Dendritic cell treated with granulocyte-macrophage colony-stimulating factor and Interleukin-4, amounts not matched to agents 40 ng/mL and 50 ng/mL, for 4 days (primary cell): ENCODE measurements around the gene DRD1.

Experiments
- H3K27ac Mint-ChIP-seq: one replicate; pipeline ENCODE4 v1.8.0; 2022; ENCODE audit warnings: mild to moderate bottlenecking, mixed read lengths
- H3K27me3 Mint-ChIP-seq: one replicate; pipeline ENCODE4 v1.8.0; 2022; ENCODE audit warnings: mild to moderate bottlenecking, mixed read lengths
- H3K36me3 Mint-ChIP-seq: one replicate; pipeline ENCODE4 v1.8.0; 2022; ENCODE audit warnings: low read depth, mixed read lengths
- H3K4me1 Mint-ChIP-seq: one replicate; pipeline ENCODE4 v1.8.0; 2022; ENCODE audit warnings: low read depth, mixed read lengths
- H3K4me3 Mint-ChIP-seq: one replicate; pipeline ENCODE4 v1.8.0; 2022; ENCODE audit warnings: mild to moderate bottlenecking, moderate library complexity, mixed read lengths
- H3K9me3 Mint-ChIP-seq: one replicate; pipeline ENCODE4 v1.8.0; 2022; ENCODE audit warnings: mixed read lengths
- intact Hi-C: fragments of 100-400 bp; cut with micrococcal nuclease; formaldehyde crosslinking; loops from one replicate; pipeline ENCODE4 v1.15.0; 2022

DRD1 gene

DNA sequence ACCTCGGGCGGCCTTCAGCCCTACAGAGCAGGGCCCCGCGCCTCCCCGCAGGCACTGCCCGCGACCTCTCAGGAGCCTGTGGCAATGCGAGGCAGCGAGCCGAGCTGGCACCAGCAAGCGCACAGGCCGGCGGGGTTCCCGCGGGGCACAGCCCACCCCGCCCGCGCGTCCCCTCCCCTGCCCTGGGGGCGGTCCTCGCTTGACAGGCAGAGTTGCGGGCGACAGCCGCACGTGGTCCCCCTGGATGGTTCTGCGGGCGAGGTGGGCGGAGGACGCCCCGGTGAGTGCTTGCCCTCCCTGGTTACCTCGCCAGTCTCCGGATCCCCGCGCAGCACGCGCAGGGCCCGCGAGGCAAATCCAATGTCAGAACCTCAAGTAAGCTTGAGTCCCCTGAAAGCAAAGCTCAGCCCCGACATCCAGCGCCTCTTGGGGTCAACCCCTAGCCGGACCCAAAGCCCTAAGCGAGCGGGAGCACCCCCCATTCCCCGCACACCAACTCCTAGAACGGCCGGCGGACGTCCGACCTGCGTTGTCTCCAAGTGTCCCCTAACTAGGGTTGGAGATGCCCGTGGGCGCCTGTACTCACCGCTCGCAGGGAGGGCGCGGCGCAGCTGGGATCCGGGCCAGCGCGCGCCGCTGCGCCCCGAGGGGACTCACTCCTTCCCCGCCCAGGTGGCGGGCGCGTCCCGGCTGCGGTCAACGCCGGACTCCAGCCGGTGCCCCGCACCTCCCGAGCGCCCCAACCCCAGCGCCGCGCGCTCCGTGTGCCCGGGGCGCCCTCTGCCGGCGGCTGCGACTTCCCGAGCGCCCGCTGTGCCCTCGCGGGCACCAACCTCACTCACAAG, at the start of gene DRD1:
TSS of gene DRD1 (minus strand) at position 123 of the 845 bp plus-strand sequence. CDS start 1,083 bp downstream, outside the sequence.
- Mint-ChIP-seq H3K9me3 (no peaks in the 10 kb centered on the region), H3K27me3 (peaks cover 69% of the 10 kb centered on the region), H3K4me1 (peaks cover 5% of the 10 kb centered on the region), H3K4me3 (no peak within 1 kb of the TSS), H3K36me3 (no peaks in the 10 kb centered on the region), H3K27ac (no peak within 1 kb of the TSS)
- intact Hi-C loops = no loop called here

DNA sequence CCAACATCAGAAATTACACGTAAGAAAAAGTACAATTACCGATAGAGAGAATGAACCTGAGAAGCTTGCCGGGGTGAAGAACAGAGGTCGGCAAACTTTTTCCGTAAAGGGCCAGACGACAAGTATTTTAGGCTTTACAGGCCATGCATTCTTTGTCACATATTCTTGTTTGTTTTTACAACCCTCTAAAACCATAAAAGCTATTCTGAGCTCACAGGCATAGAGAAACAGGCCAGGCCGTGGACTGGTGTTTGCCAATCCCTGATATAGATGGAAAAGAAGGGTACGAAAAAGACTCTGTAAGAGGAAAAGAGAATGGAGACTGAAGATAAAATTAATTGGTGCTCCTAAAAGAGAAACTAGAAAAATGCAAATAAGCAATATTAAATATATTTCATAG, 49.7 kb upstream of the DRD1 start:
- H3K27me3 Mint-ChIP-seq = no peaks in the 10 kb centered on the region
- H3K36me3 Mint-ChIP-seq = peaks cover 58% of the 10 kb centered on the region
- peaks cover 6% of the 10 kb centered on the region for H3K4me1 Mint-ChIP-seq
- H3K27ac Mint-ChIP-seq = no peak overlapping the region
- H3K4me3 Mint-ChIP-seq = no peak overlapping the region
- no peaks in the 10 kb centered on the region for H3K9me3 Mint-ChIP-seq
- intact Hi-C loops = no loop called here

GRCh38 chr5:175493260-175493659, 49.3 kb upstream of the DRD1 start:
- peaks cover 58% of the 10 kb centered on the region for H3K36me3 Mint-ChIP-seq
- peaks cover 6% of the 10 kb centered on the region for H3K4me1 Mint-ChIP-seq
- no peak overlapping the region for H3K27ac Mint-ChIP-seq
- H3K9me3 Mint-ChIP-seq = no peaks in the 10 kb centered on the region
- no peak overlapping the region for H3K4me3 Mint-ChIP-seq
- no peaks in the 10 kb centered on the region for H3K27me3 Mint-ChIP-seq
- intact Hi-C loops = no loop called here

DNA sequence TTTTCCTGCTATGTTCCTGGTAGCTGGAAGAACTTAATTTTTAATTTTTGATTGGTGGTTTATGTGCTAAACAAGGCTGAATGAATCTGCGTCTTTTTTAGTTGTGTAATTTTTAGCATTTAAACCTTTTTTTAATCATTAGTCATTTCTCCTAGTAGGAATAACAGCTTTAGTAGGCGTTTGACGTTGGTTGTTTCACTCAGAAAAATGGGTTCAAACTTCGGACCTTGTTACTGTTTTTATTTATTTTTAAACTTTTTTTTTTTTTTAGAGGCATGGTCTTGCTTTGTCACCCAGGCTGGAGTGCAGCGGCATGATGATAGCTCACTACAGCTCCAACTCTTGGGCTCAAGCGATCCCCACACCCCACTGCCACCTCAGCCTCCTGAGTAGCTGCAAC, 47.2 kb upstream of the DRD1 start:
- Mint-ChIP-seq H3K4me1 (peaks cover 12% of the 10 kb centered on the region), H3K27ac (no peak overlapping the region), H3K4me3 (no peak overlapping the region), H3K36me3 (peaks cover 60% of the 10 kb centered on the region), H3K9me3 (no peaks in the 10 kb centered on the region), H3K27me3 (no peaks in the 10 kb centered on the region)
- intact Hi-C loops = no loop called here

DNA sequence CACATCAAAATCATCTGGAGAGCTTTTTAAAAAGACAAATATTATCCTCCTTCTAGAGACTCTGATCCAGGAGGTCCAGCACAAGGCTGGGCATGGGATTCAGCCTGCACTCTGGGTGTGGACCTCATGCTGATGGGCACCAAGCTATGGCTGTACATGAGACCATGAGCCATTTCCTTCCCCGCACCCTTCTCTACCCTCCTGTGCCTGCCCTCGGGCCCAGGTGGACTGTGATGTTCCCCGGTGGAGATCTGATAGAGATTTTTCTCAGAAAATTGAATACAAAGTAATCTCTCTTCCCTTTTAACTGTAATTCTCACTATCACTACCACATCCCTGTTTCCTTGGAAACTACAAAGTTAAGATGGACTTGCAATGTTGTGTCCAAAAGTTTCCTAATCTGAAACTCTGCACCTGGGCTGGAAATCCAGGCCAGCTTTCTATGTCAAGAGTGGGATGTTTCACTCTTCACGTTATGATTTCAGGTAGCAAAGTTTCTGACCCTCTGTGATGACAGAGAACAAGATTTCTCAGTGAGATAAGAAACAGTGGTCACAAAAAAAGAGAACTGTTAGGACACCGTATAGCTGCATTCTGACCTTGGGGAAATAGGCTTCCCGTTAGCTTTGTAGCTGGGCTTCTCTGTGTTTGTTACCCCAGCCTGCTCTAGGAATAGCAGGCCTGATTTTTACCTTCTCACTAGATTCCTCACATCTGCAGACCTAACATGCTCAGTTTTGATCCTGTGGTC, 45.9 kb upstream of the DRD1 start:
- H3K27me3 Mint-ChIP-seq = no peaks in the 10 kb centered on the region
- intact Hi-C loops = no loop called here
- no peak overlapping the region for H3K27ac Mint-ChIP-seq
- H3K36me3 Mint-ChIP-seq = peaks cover 54% of the 10 kb centered on the region
- H3K4me1 Mint-ChIP-seq = peaks cover 12% of the 10 kb centered on the region
- no peaks in the 10 kb centered on the region for H3K9me3 Mint-ChIP-seq
- H3K4me3 Mint-ChIP-seq = no peak overlapping the region

- no peaks in the 10 kb centered on the region for H3K27me3 Mint-ChIP-seq
- H3K36me3 Mint-ChIP-seq = peaks cover 48% of the 10 kb centered on the region
- H3K4me3 Mint-ChIP-seq = no peak overlapping the region
- no peak overlapping the region for H3K27ac Mint-ChIP-seq
- H3K4me1 Mint-ChIP-seq = peaks cover 18% of the 10 kb centered on the region
- intact Hi-C loops = no loop called here
- H3K9me3 Mint-ChIP-seq = no peaks in the 10 kb centered on the region
These were observed 43.7 kb upstream of the DRD1 start for GRCh38 chr5:175487514-175488222.

GRCh38 chr5:175485631-175486030, 41.6 kb upstream of the DRD1 start:
- Mint-ChIP-seq H3K27ac (no peak overlapping the region), H3K9me3 (no peaks in the 10 kb centered on the region), H3K4me3 (no peak overlapping the region), H3K36me3 (peaks cover 46% of the 10 kb centered on the region), H3K4me1 (peaks cover 21% of the 10 kb centered on the region), H3K27me3 (no peaks in the 10 kb centered on the region)
- intact Hi-C loops = no loop called here

DNA sequence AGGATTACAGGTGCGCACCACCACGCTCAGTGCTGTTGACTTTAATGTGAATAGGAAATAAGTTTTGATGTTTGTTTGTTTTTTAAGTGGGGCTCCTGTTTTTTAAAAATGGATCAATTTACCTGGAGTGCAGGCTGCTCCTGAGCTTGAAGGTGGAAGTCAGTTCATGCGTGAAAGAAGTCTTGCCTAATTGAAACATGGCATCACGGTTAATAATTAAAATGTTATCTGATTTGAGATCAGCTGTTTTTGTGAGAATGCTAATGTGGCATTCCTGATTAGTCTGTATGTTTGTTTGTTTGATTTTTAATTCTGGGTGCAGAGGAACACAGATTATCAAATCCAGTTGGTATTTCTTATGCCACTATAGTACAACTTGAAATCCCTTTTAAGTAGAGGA, 40.8 kb upstream of the DRD1 start:
- H3K27me3 Mint-ChIP-seq = no peaks in the 10 kb centered on the region
- H3K4me3 Mint-ChIP-seq = no peak overlapping the region
- H3K36me3 Mint-ChIP-seq = peaks cover 49% of the 10 kb centered on the region
- peaks cover 27% of the 10 kb centered on the region for H3K4me1 Mint-ChIP-seq
- no peaks in the 10 kb centered on the region for H3K9me3 Mint-ChIP-seq
- H3K27ac Mint-ChIP-seq = no peak overlapping the region
- intact Hi-C loops = no loop called here

DNA sequence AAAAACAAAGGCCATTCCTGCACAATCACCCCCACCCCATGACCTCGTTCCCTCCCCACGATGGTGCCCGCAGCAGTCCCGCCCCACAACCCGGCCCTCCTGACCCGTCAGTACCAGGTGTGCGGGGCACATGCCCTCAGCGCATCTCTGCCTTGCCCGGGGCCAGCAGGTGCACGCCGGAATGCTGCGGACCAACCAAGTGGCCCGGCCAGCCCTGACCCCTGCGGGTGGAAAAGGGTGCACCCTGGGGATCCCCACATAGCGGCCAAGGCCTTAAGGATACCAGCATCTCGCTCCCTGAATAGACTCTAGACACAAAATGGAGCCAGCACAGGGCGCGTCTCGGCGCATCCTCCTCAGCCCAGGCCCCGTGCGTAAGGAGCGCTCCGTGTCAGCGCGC, 40.3 kb upstream of the DRD1 start:
- Mint-ChIP-seq H3K4me3 (no peak overlapping the region), H3K27me3 (peaks cover 2% of the 10 kb centered on the region), H3K9me3 (no peaks in the 10 kb centered on the region), H3K36me3 (peaks cover 49% of the 10 kb centered on the region), H3K27ac (no peak overlapping the region), H3K4me1 (peaks cover 28% of the 10 kb centered on the region)
- intact Hi-C loops = no loop called here

GRCh38 chr5:175483337-175483736, 39.4 kb upstream of the DRD1 start:
- no peaks in the 10 kb centered on the region for H3K9me3 Mint-ChIP-seq
- peaks cover 4% of the 10 kb centered on the region for H3K27me3 Mint-ChIP-seq
- no peak overlapping the region for H3K4me3 Mint-ChIP-seq
- intact Hi-C loops = no loop called here
- peaks cover 48% of the 10 kb centered on the region for H3K36me3 Mint-ChIP-seq
- H3K27ac Mint-ChIP-seq = no peak overlapping the region
- peaks cover 34% of the 10 kb centered on the region for H3K4me1 Mint-ChIP-seq

GRCh38 chr5:175479125-175479881, 35.3 kb upstream of the DRD1 start:
- Mint-ChIP-seq H3K4me3 (peak overlapping the region; percentile 95), H3K9me3 (no peaks in the 10 kb centered on the region), H3K27ac (peak overlapping the region; percentile 75), H3K36me3 (peaks cover 30% of the 10 kb centered on the region), H3K4me1 (peaks cover 33% of the 10 kb centered on the region), H3K27me3 (peaks cover 23% of the 10 kb centered on the region)
- intact Hi-C loops = no loop called here

DNA sequence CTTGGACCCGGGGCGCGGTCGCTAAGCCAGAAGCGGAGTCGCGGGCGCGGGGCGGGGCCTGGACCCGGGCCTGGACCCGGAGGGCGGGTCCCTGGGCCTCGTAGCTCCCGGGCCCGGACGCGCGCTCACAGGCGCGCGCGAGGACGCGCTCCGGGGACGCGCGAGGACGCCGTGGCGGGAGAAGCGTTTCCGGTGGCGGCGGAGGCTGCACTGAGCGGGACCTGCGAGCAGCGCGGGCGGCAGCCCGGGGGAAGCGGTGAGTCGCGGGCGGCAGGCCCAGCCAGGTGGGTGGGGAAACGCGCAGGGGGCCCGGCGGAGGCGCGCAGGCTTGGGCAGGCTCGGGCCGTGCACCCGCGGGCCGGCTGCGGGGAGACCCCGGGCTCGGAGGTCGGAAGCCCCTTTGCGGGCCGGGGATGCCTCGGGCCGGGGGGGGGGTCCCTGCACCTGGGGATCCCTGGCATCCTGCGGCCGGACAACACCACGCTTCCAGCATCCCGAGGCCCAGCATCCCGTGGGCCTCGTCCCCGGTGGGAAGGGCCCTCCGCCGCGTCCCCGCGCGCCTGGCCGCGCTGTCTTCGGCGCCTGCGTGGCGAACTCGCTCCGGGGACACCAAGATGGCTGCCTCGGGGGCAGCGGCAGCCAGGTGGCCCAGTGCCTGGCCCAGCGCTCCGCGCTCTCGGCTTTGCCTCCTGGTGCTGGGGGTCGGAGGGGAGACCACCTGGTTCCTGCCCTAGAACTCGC, 34.6 kb upstream of the DRD1 start, which contains the start of gene SFXN1:
TSS of gene SFXN1 (plus strand) at position 177 of the 741 bp plus-strand sequence. CDS start 13,544 bp downstream, outside the sequence.
- Mint-ChIP-seq H3K4me1 (peaks cover 29% of the 10 kb centered on the region), H3K4me3 (peak within 1 kb of the TSS; percentile 95), H3K27ac (peak within 1 kb of the TSS; percentile 75), H3K36me3 (peaks cover 22% of the 10 kb centered on the region), H3K27me3 (peaks cover 27% of the 10 kb centered on the region), H3K9me3 (no peaks in the 10 kb centered on the region)
- intact Hi-C loops = no loop called here

- Mint-ChIP-seq H3K27ac (no peak overlapping the region), H3K36me3 (peaks cover 18% of the 10 kb centered on the region), H3K4me1 (peaks cover 27% of the 10 kb centered on the region), H3K9me3 (no peaks in the 10 kb centered on the region), H3K4me3 (peak overlapping the region; percentile 95), H3K27me3 (peaks cover 29% of the 10 kb centered on the region)
- intact Hi-C loops = no loop called here
These were observed 34.0 kb upstream of the DRD1 start for GRCh38 chr5:175478008-175478383.
